PC-3 (cell line): ENCODE results near the gene MRPL4. TPM values are rescaled to one million over a fixed set of nuclear protein-coding genes. Genes with fewer than 3 reads are reported as not detected.

ENCODE experiments used
- ATAC-seq: fragments of 200-7000 bp; cut with Tn5 transposase; 2 replicates; pipeline ENCODE4 v1.9.1; 2020; ENCODE audit warnings: mild to moderate bottlenecking, moderate library complexity
- BruUV-seq: library from RNA; stranded (reverse); fragments of 400-500 nt; replicated peaks from 2 replicates; lab custom pipeline; 2021; lab: Mats Ljungman, UMichigan
- CTCF ChIA-PET: fragments of 300-600 bp; sonication (Branson Sonifier 250); formaldehyde crosslinking; loops from one replicate; lab custom pipeline; 2022; ENCODE audit warnings: antibody characterized with exemption; lab: Charles Lee
- POLR2A ChIA-PET: fragments of 300-600 bp; sonication (Branson Sonifier 250); formaldehyde crosslinking; loops from one replicate; lab custom pipeline; 2022; ENCODE audit warnings: antibody characterized with exemption; ENCODE audit not compliant: unreplicated experiment; lab: Charles Lee
- DNase-seq: peaks from one replicate; pipeline ENCODE4 v3.0.0-alpha.2; 2015
- H2AFZ ChIP-seq: fragments of 300-600 bp; sonication (generic); 2 replicates; pipeline ENCODE4 v1.6.0; 2016; ENCODE audit warnings: antibody characterized with exemption, low read length
- H3F3A ChIP-seq: fragments of 300-600 bp; sonication (generic); one replicate; pipeline ENCODE4 v1.6.0; 2017; ENCODE audit warnings: antibody characterized with exemption, low read length, control low read depth, mild to moderate bottlenecking; ENCODE audit not compliant: unreplicated experiment
- H3K27ac ChIP-seq: fragments of 300-600 bp; sonication (generic); 2 replicates; pipeline ENCODE4 v1.5.1; 2016; ENCODE audit warnings: mild to moderate bottlenecking, low read length
- H3K27me3 ChIP-seq: fragments of 300-600 bp; sonication (generic); 2 replicates; pipeline ENCODE4 v1.6.1; 2016; ENCODE audit warnings: low read length, mixed read lengths
- H3K36me3 ChIP-seq: fragments of 300-600 bp; sonication (generic); 2 replicates; pipeline ENCODE4 v1.6.1; 2016; ENCODE audit warnings: low read depth, mixed run types, low read length, mixed read lengths
- H3K4me1 ChIP-seq: fragments of 300-600 bp; sonication (generic); 2 replicates; pipeline ENCODE4 v1.5.1; 2016; ENCODE audit warnings: low read length; ENCODE audit not compliant: insufficient read depth
- H3K4me2 ChIP-seq: fragments of 300-600 bp; sonication (generic); 2 replicates; pipeline ENCODE4 v1.6.0; 2016; ENCODE audit warnings: low read length
- H3K4me3 ChIP-seq: fragments of 300-600 bp; sonication (generic); 2 replicates; pipeline ENCODE4 v1.5.1; 2016; ENCODE audit warnings: mild to moderate bottlenecking, low read length, mixed read lengths
- H3K79me2 ChIP-seq: fragments of 300-600 bp; sonication (generic); 2 replicates; pipeline ENCODE4 v1.6.1; 2017; ENCODE audit warnings: low read length, mixed read lengths
- H3K9ac ChIP-seq: fragments of 300-600 bp; sonication (generic); 2 replicates; pipeline ENCODE4 v1.6.0; 2016; ENCODE audit warnings: mild to moderate bottlenecking, low read length
- H3K9me2 ChIP-seq: fragments of 300-600 bp; sonication (generic); replicated peaks from 2 replicates; pipeline ENCODE4 v1.6.1; 2016; ENCODE audit warnings: mixed run types, low read length, mixed read lengths
- H3K9me3 ChIP-seq: fragments of 300-600 bp; sonication (generic); 2 replicates; pipeline ENCODE4 v1.6.1; 2016; ENCODE audit warnings: low read length, mixed read lengths
- H4K20me1 ChIP-seq: fragments of 300-600 bp; sonication (generic); 2 replicates; pipeline ENCODE4 v1.6.1; 2016; ENCODE audit warnings: low read length, mixed read lengths
- CTCF ChIP-seq: fragments of 300-600 bp; sonication (generic); conservative IDR thresholded peaks from 2 replicates; pipeline ENCODE4 v1.5.1; 2017; ENCODE audit warnings: antibody characterized with exemption, low read depth, mild to moderate bottlenecking, low read length
- EZH2 ChIP-seq: fragments of 300-600 bp; sonication (generic); IDR thresholded peaks from one replicate; pipeline ENCODE4 v1.6.1; 2017; ENCODE audit warnings: antibody characterized with exemption, mild to moderate bottlenecking, low read length; ENCODE audit not compliant: unreplicated experiment
- EZH2phosphoT487 ChIP-seq: fragments of 300-600 bp; sonication (generic); IDR thresholded peaks from 2 replicates; pipeline ENCODE4 v1.6.1; 2018; ENCODE audit warnings: mild to moderate bottlenecking, antibody characterized with exemption, low read length, borderline replicate concordance
- intact Hi-C: fragments of 100-400 bp; cut with micrococcal nuclease; formaldehyde crosslinking; loops from 2 replicates; pipeline ENCODE4 v1.9.0; 2023
- total RNA-seq: library from RNA; depleted of rRNA; stranded (reverse); fragments of >200 nt; gene quantifications from 2 replicates; pipeline ENCODE4 v1.2.3, GENCODE V29; 2014

MRPL4 gene
- total RNA-seq, 1 experiment from 2014 or later, result 336 TPM

GRCh38 chr19:10256970-10257615, 5.1 kb downstream of the MRPL4 start:
- BruUV-seq, result no TSS peak
- no peak overlapping the region for H3K27ac ChIP-seq
- H3K4me1 ChIP-seq, result peaks cover 15% of the 10 kb centered on the region
- H4K20me1 ChIP-seq, result no peaks in the 10 kb centered on the region
- ChIA-PET CTCF (interaction anchor here (0.7 kb wide), 1 partner anchor 12 kb away, joined by 3 read pairs; no protein-coding TSS in a partner anchor), POLR2A (no interaction called here)
- H3K9me3 ChIP-seq, result no peaks in the 10 kb centered on the region
- no peak for TF ChIP-seq EZH2phosphoT487
- no peak for TF ChIP-seq EZH2
- TF ChIP-seq CTCF, result no peak
- H3K4me2 ChIP-seq, result no peak overlapping the region
- H3K4me3 ChIP-seq, result no peak overlapping the region
- H3K9ac ChIP-seq, result no peak overlapping the region
- no peaks in the 10 kb centered on the region for H3K27me3 ChIP-seq
- intact Hi-C loops, result no loop called here
- peaks cover 25% of the 10 kb centered on the region for H3K79me2 ChIP-seq
- peaks cover 42% of the 10 kb centered on the region for H3K36me3 ChIP-seq
- no peak for DNase-seq
- no peak for ATAC-seq
- H3K9me2 ChIP-seq, result no peaks in the 10 kb centered on the region
- no peak overlapping the region for H2AFZ ChIP-seq
- H3F3A ChIP-seq, result peaks cover 4% of the 10 kb centered on the region

- H3K36me3 ChIP-seq, result peaks cover 42% of the 10 kb centered on the region
- CTCF ChIA-PET, result interaction anchor here (0.6 to 1.5 kb wide), 12 partner anchors 8 to 247 kb away, joined by 3 to 12 read pairs (median 4); partner anchors contain the start of gene TYK2
- TF ChIP-seq CTCF (no peak), EZH2phosphoT487 (no peak), EZH2 (no peak)
- H3K9me3 ChIP-seq, result no peaks in the 10 kb centered on the region
- H3K9me2 ChIP-seq, result no peaks in the 10 kb centered on the region
- H3K4me1 ChIP-seq, result peaks cover 15% of the 10 kb centered on the region
- H3K4me3 ChIP-seq, result no peak overlapping the region
- POLR2A ChIA-PET, result interaction anchor here (0.6 kb wide), 1 partner anchor 124 kb away, joined by 10 read pairs; no protein-coding TSS in a partner anchor
- DNase-seq (no peak), ATAC-seq (no peak)
- intact Hi-C loops, result loop anchor here (2.0 kb wide), 1 partner anchor 131 kb away; no protein-coding TSS in a partner anchor
- no peak overlapping the region for H2AFZ ChIP-seq
- H3K79me2 ChIP-seq, result peaks cover 14% of the 10 kb centered on the region
- peaks cover 4% of the 10 kb centered on the region for H3F3A ChIP-seq
- no TSS peak for BruUV-seq
- H3K4me2 ChIP-seq, result no peak overlapping the region
- no peaks in the 10 kb centered on the region for H4K20me1 ChIP-seq
- H3K27ac ChIP-seq, result no peak overlapping the region
- H3K9ac ChIP-seq, result no peak overlapping the region
- no peaks in the 10 kb centered on the region for H3K27me3 ChIP-seq
Measured at GRCh38 chr19:10258080-10258710, 6.2 kb downstream of the MRPL4 start.
